Esophagus squamous epithelium (tissue), 5 donors: ENCODE data around the gene OR6K3. TPM values are rescaled to one million over a fixed set of nuclear protein-coding genes. Genes with fewer than 3 reads are reported as not detected.
"Not testable (repeated sequence)": the region's sequence is repeated elsewhere in the genome, so short reads cannot be mapped to it uniquely, and the experiment has no call there.

ENCODE experiments used
- DNase-seq: peaks from one replicate; lab custom pipeline; 2025; lab: John Stamatoyannopoulos, UW
- H3K27ac ChIP-seq, 4 donors: fragments of 200-600 bp; sonication (generic); one replicate each; pipeline ENCODE4 v1.5.1; 2016 to 2019; ENCODE audit warnings: mild to moderate bottlenecking in 1 of 4
- H3K27me3 ChIP-seq, 4 donors: fragments of 200-600 bp; sonication (generic); 1 replicate in 3 of 4; 2 replicates in 1 of 4; pipeline versions ENCODE4 v1.5.1 to v1.6.0; 2017 to 2021; ENCODE audit warnings: antibody characterized with exemption in 1 of 4
- H3K36me3 ChIP-seq, 3 donors: fragments of 200-600 bp; sonication (generic); one replicate each; pipeline ENCODE4 v1.5.1; 2016 to 2019
- H3K4me1 ChIP-seq, 3 donors: fragments of 200-600 bp; sonication (generic); one replicate each; pipeline ENCODE4 v1.5.1; 2017 to 2019
- H3K4me3 ChIP-seq, 4 donors: fragments of 200-600 bp; sonication (generic); 1 replicate in 3 of 4; 2 replicates in 1 of 4; pipeline ENCODE4 v1.5.1; 2016 to 2019; ENCODE audit warnings: mild to moderate bottlenecking in 2 of 4, moderate library complexity in 1 of 4
- H3K9me3 ChIP-seq, 3 donors: fragments of 200-600 bp; sonication (generic); one replicate each; pipeline ENCODE4 v1.5.1; 2016 to 2019
- POLR2A ChIP-seq, 4 donors: fragments of 450-650 bp; IDR thresholded peaks; one replicate each; pipeline ENCODE4 v1.6.1; 2017; ENCODE audit warnings: antibody characterized with exemption in 4 of 4, mild to moderate bottlenecking in 4 of 4, moderate library complexity in 3 of 4
- WGBS, 2 donors: methylation state at CpG; one replicate each; pipeline ENCODE4 v1.1.5; 2018; 5-methylcytosine and 5-hydroxymethylcytosine counted together
- intact Hi-C: fragments of 100-400 bp; cut with DNase I; formaldehyde crosslinking; loops from one replicate; pipeline ENCODE4 v1.15.0; 2022
- total RNA-seq, 4 donors: library from RNA; depleted of rRNA; stranded (reverse); fragments of >200 nt; gene quantifications; one replicate each; pipeline ENCODE4 v1.1.0, GENCODE V29; 2016
- TF ChIP-seq, protein P1 (sequence below), 6 experiments: fragments of 450-650 bp in 4 of 6; fragments of 200-600 bp in 2 of 6; sonication (generic) in 2 of 6; IDR thresholded peaks; one replicate each; pipeline ENCODE4 v1.5.1; 2016 to 2019; ENCODE audit warnings: antibody characterized with exemption in 6 of 6, mild to moderate bottlenecking in 4 of 6, moderate library complexity in 4 of 6
- donor health status: DM: yes; HTN: yes; CAD: no.

OR6K3 gene
- total RNA-seq, 4 donors from 2014 or later = not detected

- 31 to 39% methylated on average over 1 of the region's 1 CpG for WGBS, 2 donors
- Histone ChIP-seq H3K9me3 (no peaks in the 10 kb centered on the region), H3K36me3 (no peaks in the 10 kb centered on the region), H3K27ac (no peak overlapping the region), H3K27me3 (no peaks in the 10 kb centered on the region), H3K4me3 (no peak overlapping the region), H3K4me1 (no peaks in the 10 kb centered on the region)
- TF ChIP-seq POLR2A (IDR thresholded peaks at IDR 0.05) = no peak
- TF ChIP-seq, protein P1, sequence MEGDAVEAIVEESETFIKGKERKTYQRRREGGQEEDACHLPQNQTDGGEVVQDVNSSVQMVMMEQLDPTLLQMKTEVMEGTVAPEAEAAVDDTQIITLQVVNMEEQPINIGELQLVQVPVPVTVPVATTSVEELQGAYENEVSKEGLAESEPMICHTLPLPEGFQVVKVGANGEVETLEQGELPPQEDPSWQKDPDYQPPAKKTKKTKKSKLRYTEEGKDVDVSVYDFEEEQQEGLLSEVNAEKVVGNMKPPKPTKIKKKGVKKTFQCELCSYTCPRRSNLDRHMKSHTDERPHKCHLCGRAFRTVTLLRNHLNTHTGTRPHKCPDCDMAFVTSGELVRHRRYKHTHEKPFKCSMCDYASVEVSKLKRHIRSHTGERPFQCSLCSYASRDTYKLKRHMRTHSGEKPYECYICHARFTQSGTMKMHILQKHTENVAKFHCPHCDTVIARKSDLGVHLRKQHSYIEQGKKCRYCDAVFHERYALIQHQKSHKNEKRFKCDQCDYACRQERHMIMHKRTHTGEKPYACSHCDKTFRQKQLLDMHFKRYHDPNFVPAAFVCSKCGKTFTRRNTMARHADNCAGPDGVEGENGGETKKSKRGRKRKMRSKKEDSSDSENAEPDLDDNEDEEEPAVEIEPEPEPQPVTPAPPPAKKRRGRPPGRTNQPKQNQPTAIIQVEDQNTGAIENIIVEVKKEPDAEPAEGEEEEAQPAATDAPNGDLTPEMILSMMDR (IDR thresholded peaks at IDR 0.05) = no peak
- DNase-seq = no peak
- intact Hi-C loops = no loop called here
Observed at GRCh38 chr1:158689110-158689509, 31.4 kb downstream of the OR6K3 start.

- H3K4me1 ChIP-seq, H3K36me3 ChIP-seq, H3K27ac ChIP-seq, H3K9me3 ChIP-seq, H3K27me3 ChIP-seq, H3K4me3 ChIP-seq, DNase-seq, intact Hi-C loops: not testable (repeated sequence)
- WGBS, 2 donors = 83 to 94% methylated on average over 1 of the region's 1 CpG
Observed at GRCh38 chr1:158688343-158688742, 32.2 kb downstream of the OR6K3 start.

DNA sequence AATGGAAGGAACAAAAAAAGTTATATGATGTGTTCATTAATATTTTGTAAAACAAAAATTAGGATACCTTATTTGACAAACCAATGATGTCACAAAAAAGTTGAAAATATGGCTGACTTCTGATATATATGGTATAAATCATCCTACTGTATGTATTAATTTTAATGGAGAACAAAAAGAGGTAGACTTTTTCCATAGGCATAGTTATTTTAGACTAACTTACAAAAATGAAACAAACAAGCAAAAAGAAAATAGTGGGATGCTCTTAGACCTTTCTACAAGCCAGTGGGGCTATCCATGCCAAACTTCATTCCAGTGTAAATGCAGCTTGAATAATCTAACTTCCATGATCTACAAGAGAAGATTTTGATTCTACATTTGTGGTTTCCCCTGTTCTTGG lies 33.5 kb downstream of the OR6K3 start:
- H3K4me1 ChIP-seq = no peaks in the 10 kb centered on the region
- intact Hi-C loops = no loop called here
- no peaks in the 10 kb centered on the region for H3K9me3 ChIP-seq
- DNase-seq = no peak
- H3K27ac ChIP-seq = no peak overlapping the region
- TF ChIP-seq, protein P1 (IDR thresholded peaks at IDR 0.05) = no peak
- TF ChIP-seq POLR2A (IDR thresholded peaks at IDR 0.05) = no peak
- H3K4me3 ChIP-seq = no peak overlapping the region
- H3K27me3 ChIP-seq = no peaks in the 10 kb centered on the region
- no peaks in the 10 kb centered on the region for H3K36me3 ChIP-seq

GRCh38 chr1:158686111-158687009 lies 34.2 kb downstream of the OR6K3 start, which contains the start of gene SPTA1:
Gene SPTA1 (minus strand): TSS chr1:158686715. CDS start chr1:158686517, 198 bp downstream.
- no peak for DNase-seq
- H3K4me1 ChIP-seq = no peaks in the 10 kb centered on the region
- intact Hi-C loops = no loop called here
- H3K9me3 ChIP-seq = no peaks in the 10 kb centered on the region
- no peaks in the 10 kb centered on the region for H3K27me3 ChIP-seq
- H3K27ac ChIP-seq = no peak within 1 kb of the TSS
- 47 to 48% methylated on average over 7 of the region's 7 CpGs for WGBS, 2 donors
- H3K4me3 ChIP-seq = no peak within 1 kb of the TSS
- H3K36me3 ChIP-seq = no peaks in the 10 kb centered on the region
- TF ChIP-seq POLR2A (IDR thresholded peaks at IDR 0.05) = no peak
- TF ChIP-seq, protein P1 (IDR thresholded peaks at IDR 0.05) = no peak

DNA sequence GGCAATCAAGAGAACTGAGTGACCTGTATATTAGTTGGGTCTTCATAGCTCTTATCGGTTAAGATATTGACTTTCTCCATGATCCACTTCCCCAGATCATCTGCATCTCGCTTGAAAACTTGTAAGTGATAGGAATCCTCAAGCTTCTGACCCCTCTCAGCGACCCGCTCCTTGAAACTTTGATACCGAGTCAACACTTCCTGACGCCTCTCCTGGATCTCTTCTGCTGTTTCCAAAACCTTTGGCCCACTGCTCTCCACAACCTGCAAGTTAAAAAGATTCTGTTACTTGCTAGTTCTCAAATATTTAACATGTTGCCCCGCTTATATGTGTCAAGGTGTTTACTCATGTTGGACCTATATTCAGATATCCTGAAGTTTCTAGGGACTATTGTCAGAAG lies 35.4 kb downstream of the OR6K3 start:
- WGBS, 2 donors = 60 to 67% methylated on average over 7 of the region's 7 CpGs
- no peak for TF ChIP-seq POLR2A (IDR thresholded peaks at IDR 0.05)
- TF ChIP-seq, protein P1 (IDR thresholded peaks at IDR 0.05) = no peak

More for the DNA sequence above, 35.4 kb downstream of the OR6K3 start:
- Histone ChIP-seq H3K36me3 (no peaks in the 10 kb centered on the region), H3K4me1 (no peaks in the 10 kb centered on the region), H3K27ac (no peak overlapping the region), H3K9me3 (no peaks in the 10 kb centered on the region), H3K27me3 (no peaks in the 10 kb centered on the region), H3K4me3 (no peak overlapping the region)
- no peak for DNase-seq
- intact Hi-C loops = no loop called here
